Fibroblast of lung (primary cell): ENCODE data around the gene SPON1. TPM values are rescaled to one million over a fixed set of nuclear protein-coding genes. Genes with fewer than 3 reads are reported as not detected.

ENCODE experiments used
- DNase-seq, 2 donors: peaks; one replicate each; pipeline versions ENCODE4 v3.0.0 to v3.0.0-alpha.2; 2010; ENCODE audit warnings: low read depth in 2 of 2
- H2AFZ ChIP-seq: 2 replicates; pipeline ENCODE4 v1.5.1; 2012; ENCODE audit warnings: low read length, control low read depth, inconsistent platforms
- H3K27ac ChIP-seq: 2 replicates; pipeline ENCODE4 v1.5.1; 2011; ENCODE audit warnings: low read length, control low read depth; ENCODE audit not compliant: insufficient read depth
- H3K27me3 ChIP-seq: 2 replicates; pipeline ENCODE4 v1.5.1; 2011; ENCODE audit warnings: mild to moderate bottlenecking, low read length; ENCODE audit not compliant: control insufficient read depth, insufficient read depth
- H3K36me3 ChIP-seq: 2 replicates; pipeline ENCODE4 v1.5.1; 2011; ENCODE audit warnings: low read length; ENCODE audit not compliant: control insufficient read depth, insufficient read depth
- H3K4me1 ChIP-seq: 2 replicates; pipeline ENCODE4 v1.5.1; 2011; ENCODE audit warnings: low read length; ENCODE audit not compliant: control insufficient read depth, insufficient read depth; ENCODE audit errors: extremely low read depth
- H3K4me2 ChIP-seq: 2 replicates; pipeline ENCODE4 v1.5.1; 2011; ENCODE audit warnings: low read length, control low read depth; ENCODE audit not compliant: insufficient read depth; ENCODE audit errors: extremely low read depth
- H3K4me3 ChIP-seq, 4 experiments: fragments of 200-600 bp in 1 of 4; sonication (generic) in 1 of 4; replicated peaks in 1 of 4; 2 replicates each; pipeline ENCODE4 v1.5.1; 2011 to 2016; ENCODE audit warnings: low read length in 4 of 4, low read depth in 3 of 4, mild to moderate bottlenecking in 3 of 4, control low read depth in 2 of 4, inconsistent platforms in 1 of 4, mixed read lengths in 1 of 4; ENCODE audit not compliant: insufficient read depth in 1 of 4; ENCODE audit errors: control extremely low read depth in 1 of 4
- H3K79me2 ChIP-seq: 2 replicates; pipeline ENCODE4 v1.5.1; 2012; ENCODE audit warnings: mild to moderate bottlenecking, low read length, inconsistent platforms; ENCODE audit not compliant: control insufficient read depth, insufficient read depth
- H3K9ac ChIP-seq: 2 replicates; pipeline ENCODE4 v1.5.1; 2011; ENCODE audit warnings: mild to moderate bottlenecking, low read length, control low read depth; ENCODE audit not compliant: insufficient read depth
- H3K9me3 ChIP-seq: 2 replicates; pipeline ENCODE4 v1.5.1; 2012; ENCODE audit warnings: low read depth, low read length; ENCODE audit not compliant: control insufficient read depth, insufficient read depth
- H4K20me1 ChIP-seq: 2 replicates; pipeline ENCODE4 v1.5.1; 2011; ENCODE audit warnings: low read length; ENCODE audit not compliant: control insufficient read depth, insufficient read depth; ENCODE audit errors: extremely low read depth
- EZH2 ChIP-seq: IDR thresholded peaks from 2 replicates; pipeline ENCODE4 v1.5.1; 2012; ENCODE audit warnings: low read length, control low read depth, mild to moderate bottlenecking; ENCODE audit errors: missing control alignments
- polyA plus RNA-seq, 2 donors: library from polyadenylated mRNA; depleted of rRNA in 1 of 2; stranded (reverse) in 1 of 2; unstranded in 1 of 2; fragments of >200 nt; gene quantifications; 2 replicates each; pipeline ENCODE4 v1.2.1, GENCODE V29; 2011 to 2012; ENCODE audit warnings: missing spikeins in 1 of 2
- total RNA-seq: library from RNA; depleted of rRNA; stranded (reverse); fragments of >200 nt; gene quantifications from 2 replicates; pipeline ENCODE4 v1.2.1, GENCODE V29; 2014
- TF ChIP-seq, protein P1 (sequence below), 2 donors: IDR thresholded peaks in 1 of 2; conservative IDR thresholded peaks in 1 of 2; 1 replicate in 1 of 2; 2 replicates in 1 of 2; pipeline ENCODE4 v1.5.1; 2011 to 2012; ENCODE audit warnings: low read length in 2 of 2, control low read depth in 1 of 2, inconsistent platforms in 1 of 2, low read depth in 1 of 2, mild to moderate bottlenecking in 1 of 2

The SPON1 gene
- total and polyA plus RNA-seq, 2 donors (not counting 1 experiment from before 2014, with no cell fraction given) = 0.45 to 3.5 TPM

DNA sequence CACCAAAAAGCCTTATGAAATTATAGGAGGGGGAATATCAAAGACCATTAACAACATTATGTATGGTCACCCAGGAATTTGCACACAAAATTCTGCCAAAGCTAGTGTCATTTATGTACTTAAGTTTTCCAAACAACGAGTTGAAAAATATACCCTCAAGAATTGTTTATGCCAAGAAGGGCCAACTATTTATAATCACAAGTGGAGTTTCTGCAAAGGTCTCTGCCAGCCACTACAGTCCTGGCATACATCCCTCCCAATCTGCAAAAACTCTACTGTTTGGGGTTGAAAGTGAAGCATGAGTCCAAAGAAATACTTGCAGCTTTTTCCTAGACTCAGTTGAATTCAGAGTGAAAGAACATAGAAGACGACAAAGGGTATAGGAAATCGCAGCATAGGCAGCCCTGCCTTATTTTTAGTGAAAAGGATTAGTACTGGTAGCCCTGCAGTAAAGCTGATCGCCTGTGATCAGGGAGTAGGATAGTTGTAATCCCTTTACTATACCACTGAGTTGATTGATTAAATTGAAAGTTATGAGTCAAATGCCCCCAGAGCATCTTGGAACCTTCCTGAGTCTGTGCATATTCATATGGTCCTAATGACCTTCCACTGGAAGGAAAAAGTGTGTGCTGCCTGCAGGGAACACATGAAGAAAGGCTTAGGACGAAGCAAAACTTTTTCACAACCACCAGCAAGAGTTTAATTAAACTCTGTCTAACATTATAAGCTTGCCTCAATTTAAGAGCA, 144.0 kb downstream of the SPON1 start:
- no peak overlapping the region for H3K4me3 ChIP-seq
- no peak for DNase-seq
- H3K36me3 ChIP-seq = no peaks in the 10 kb centered on the region
- no peak for TF ChIP-seq EZH2
- TF ChIP-seq, protein P1, sequence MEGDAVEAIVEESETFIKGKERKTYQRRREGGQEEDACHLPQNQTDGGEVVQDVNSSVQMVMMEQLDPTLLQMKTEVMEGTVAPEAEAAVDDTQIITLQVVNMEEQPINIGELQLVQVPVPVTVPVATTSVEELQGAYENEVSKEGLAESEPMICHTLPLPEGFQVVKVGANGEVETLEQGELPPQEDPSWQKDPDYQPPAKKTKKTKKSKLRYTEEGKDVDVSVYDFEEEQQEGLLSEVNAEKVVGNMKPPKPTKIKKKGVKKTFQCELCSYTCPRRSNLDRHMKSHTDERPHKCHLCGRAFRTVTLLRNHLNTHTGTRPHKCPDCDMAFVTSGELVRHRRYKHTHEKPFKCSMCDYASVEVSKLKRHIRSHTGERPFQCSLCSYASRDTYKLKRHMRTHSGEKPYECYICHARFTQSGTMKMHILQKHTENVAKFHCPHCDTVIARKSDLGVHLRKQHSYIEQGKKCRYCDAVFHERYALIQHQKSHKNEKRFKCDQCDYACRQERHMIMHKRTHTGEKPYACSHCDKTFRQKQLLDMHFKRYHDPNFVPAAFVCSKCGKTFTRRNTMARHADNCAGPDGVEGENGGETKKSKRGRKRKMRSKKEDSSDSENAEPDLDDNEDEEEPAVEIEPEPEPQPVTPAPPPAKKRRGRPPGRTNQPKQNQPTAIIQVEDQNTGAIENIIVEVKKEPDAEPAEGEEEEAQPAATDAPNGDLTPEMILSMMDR (conservative IDR thresholded peaks at IDR 0.05 in 1 of 2, IDR thresholded peaks at IDR 0.05 in 1 of 2; ENCODE audit: low read depth in 1 of 2, low read length in 2 of 2) = no peak
- no peaks in the 10 kb centered on the region for H3K27me3 ChIP-seq
- no peaks in the 10 kb centered on the region for H3K4me1 ChIP-seq
- H3K4me2 ChIP-seq = no peak overlapping the region
- H4K20me1 ChIP-seq = no peaks in the 10 kb centered on the region
- H2AFZ ChIP-seq = no peak overlapping the region
- no peak overlapping the region for H3K27ac ChIP-seq
- no peaks in the 10 kb centered on the region for H3K9me3 ChIP-seq
- no peaks in the 10 kb centered on the region for H3K79me2 ChIP-seq
- no peak overlapping the region for H3K9ac ChIP-seq

DNA sequence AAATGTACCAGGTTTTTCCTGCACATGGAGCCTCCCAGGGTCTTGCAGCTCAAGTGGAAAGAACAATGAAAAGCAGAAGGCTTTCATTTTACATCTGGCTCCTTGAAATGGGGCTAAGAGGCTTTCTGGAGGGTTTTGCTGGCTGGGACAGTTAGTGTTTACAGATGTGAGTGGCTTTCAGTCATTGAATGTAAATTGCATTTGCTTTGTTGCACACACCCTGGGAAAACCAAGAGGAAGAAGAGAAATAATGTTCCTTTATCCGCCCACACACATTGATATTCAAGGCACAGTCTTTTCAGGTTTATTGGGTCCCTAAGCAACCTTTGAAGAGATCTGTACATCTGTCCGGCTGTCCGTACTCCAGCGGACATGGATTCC, 144.5 kb downstream of the SPON1 start:
- no peaks in the 10 kb centered on the region for H3K36me3 ChIP-seq
- H3K27ac ChIP-seq = no peak overlapping the region
- no peak for TF ChIP-seq EZH2
- TF ChIP-seq, protein P1 (conservative IDR thresholded peaks at IDR 0.05 in 1 of 2, IDR thresholded peaks at IDR 0.05 in 1 of 2; ENCODE audit: low read depth in 1 of 2, low read length in 2 of 2) = no peak
- H3K79me2 ChIP-seq = no peaks in the 10 kb centered on the region
- no peaks in the 10 kb centered on the region for H4K20me1 ChIP-seq
- H3K9me3 ChIP-seq = no peaks in the 10 kb centered on the region
- H3K9ac ChIP-seq = no peak overlapping the region
- DNase-seq = no peak
- H3K4me2 ChIP-seq = no peak overlapping the region
- no peak overlapping the region for H2AFZ ChIP-seq
- H3K27me3 ChIP-seq = no peaks in the 10 kb centered on the region
- H3K4me1 ChIP-seq = no peaks in the 10 kb centered on the region
- no peak overlapping the region for H3K4me3 ChIP-seq

DNA sequence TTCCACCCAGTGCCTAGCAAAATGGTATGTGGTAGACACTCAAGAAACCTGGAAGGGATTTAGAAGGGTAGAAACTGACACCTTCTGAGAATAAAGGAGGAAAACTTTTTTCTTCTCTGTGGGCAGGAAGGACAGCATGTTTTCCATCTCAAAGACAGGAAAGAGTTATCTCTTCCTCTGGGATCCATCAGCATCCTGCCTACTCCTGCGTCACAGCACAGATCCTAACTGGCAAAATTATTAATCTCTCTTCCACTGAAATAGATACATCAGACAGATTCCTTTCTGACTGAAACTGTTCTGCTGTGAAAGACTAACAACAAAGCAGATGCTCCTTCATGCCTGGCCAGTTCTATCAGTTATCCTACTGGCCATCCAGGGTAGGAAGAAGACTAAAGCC, 147.2 kb downstream of the SPON1 start:
- Histone ChIP-seq H4K20me1 (no peaks in the 10 kb centered on the region), H3K4me1 (no peaks in the 10 kb centered on the region), H3K4me2 (no peak overlapping the region)

More for the DNA sequence above, 147.2 kb downstream of the SPON1 start:
- no peak overlapping the region for H3K27ac ChIP-seq
- TF ChIP-seq, protein P1 (conservative IDR thresholded peaks at IDR 0.05 in 1 of 2, IDR thresholded peaks at IDR 0.05 in 1 of 2; ENCODE audit: low read depth in 1 of 2, low read length in 2 of 2) = no peak
- TF ChIP-seq EZH2 = no peak
- H3K79me2 ChIP-seq = no peaks in the 10 kb centered on the region
- no peak overlapping the region for H3K4me3 ChIP-seq
- no peak overlapping the region for H2AFZ ChIP-seq
- no peak for DNase-seq
- H3K9me3 ChIP-seq = no peaks in the 10 kb centered on the region
- no peak overlapping the region for H3K9ac ChIP-seq
- no peaks in the 10 kb centered on the region for H3K36me3 ChIP-seq
- no peaks in the 10 kb centered on the region for H3K27me3 ChIP-seq
